Smooth muscle cell (in vitro differentiated cells): ENCODE results near the gene RASSF5. TPM values are rescaled to one million over a fixed set of nuclear protein-coding genes. Genes with fewer than 3 reads are reported as not detected.
"Not testable (repeated sequence)": the region's sequence is repeated elsewhere in the genome, so short reads cannot be mapped to it uniquely, and the experiment has no call there.

ENCODE experiments used
- DNase-seq: peaks from one replicate; lab custom pipeline; 2025; ENCODE audit not compliant: unreplicated experiment; lab: John Stamatoyannopoulos, UW
- H2AFZ ChIP-seq: fragments of 200-600 bp; sonication (generic); 2 replicates; pipeline ENCODE4 v1.6.0; 2016; ENCODE audit warnings: antibody characterized with exemption, low read depth, mild to moderate bottlenecking
- H3F3A ChIP-seq: fragments of 200-600 bp; sonication (generic); 2 replicates; pipeline ENCODE4 v1.6.0; 2017; ENCODE audit warnings: antibody characterized with exemption, low read depth
- H3K27ac ChIP-seq: fragments of 200-600 bp; sonication (generic); 2 replicates; pipeline ENCODE4 v1.5.1; 2016; ENCODE audit warnings: low read depth, mild to moderate bottlenecking
- H3K27me3 ChIP-seq: fragments of 200-600 bp; sonication (generic); 2 replicates; pipeline ENCODE4 v1.6.1; 2016; ENCODE audit warnings: low read depth, mild to moderate bottlenecking
- H3K36me3 ChIP-seq: fragments of 200-600 bp; sonication (generic); 2 replicates; pipeline ENCODE4 v1.5.1; 2016; ENCODE audit warnings: low read depth
- H3K4me1 ChIP-seq: fragments of 200-600 bp; sonication (generic); 2 replicates; pipeline ENCODE4 v1.5.1; 2016; ENCODE audit warnings: low read depth
- H3K4me2 ChIP-seq: fragments of 200-600 bp; sonication (generic); 2 replicates; pipeline ENCODE4 v1.6.0; 2016; ENCODE audit warnings: mild to moderate bottlenecking
- H3K4me3 ChIP-seq: fragments of 200-600 bp; sonication (generic); 2 replicates; pipeline ENCODE4 v1.5.1; 2016; ENCODE audit warnings: mild to moderate bottlenecking
- H3K79me2 ChIP-seq: fragments of 200-600 bp; sonication (generic); 2 replicates; pipeline ENCODE4 v1.6.0; 2016; ENCODE audit warnings: low read depth, mild to moderate bottlenecking
- H3K9ac ChIP-seq: fragments of 200-600 bp; sonication (generic); 2 replicates; pipeline ENCODE4 v1.6.0; 2016; ENCODE audit warnings: low read depth
- H3K9me3 ChIP-seq: fragments of 200-600 bp; sonication (generic); replicated peaks from 2 replicates; pipeline ENCODE4 v1.5.1; 2016; ENCODE audit warnings: low read depth
- H4K20me1 ChIP-seq: fragments of 200-600 bp; sonication (generic); 2 replicates; pipeline ENCODE4 v1.6.0; 2016; ENCODE audit warnings: low read depth
- WGBS: methylation state at CpG from one replicate; pipeline ENCODE4 v1.1.7; 2016; ENCODE audit warnings: low lambda C conversion rate; 5-methylcytosine and 5-hydroxymethylcytosine counted together
- polyA plus RNA-seq: library from polyadenylated mRNA; unstranded; fragments of >200 nt; fragmentation: Nextera tagmentation; extraction: Ambion mirVana; gene quantifications from 2 replicates; pipeline ENCODE4 v1.2.1, GENCODE V29; 2016
- total RNA-seq: library from RNA; depleted of rRNA; stranded (reverse); fragments of >200 nt; gene quantifications from 2 replicates; pipeline ENCODE4 v1.2.3, GENCODE V29; 2014
- TF ChIP-seq, protein P1 (sequence below): fragments of 200-600 bp; sonication (generic); IDR thresholded peaks from 2 replicates; pipeline ENCODE4 v1.5.1; 2017; ENCODE audit warnings: borderline replicate concordance, mild to moderate bottlenecking, antibody characterized with exemption; ENCODE audit not compliant: insufficient read depth, poor library complexity, severe bottlenecking

The RASSF5 gene
- total and polyA plus RNA-seq, 2 experiments from 2014 or later = 2.6 to 3.3 TPM

DNA sequence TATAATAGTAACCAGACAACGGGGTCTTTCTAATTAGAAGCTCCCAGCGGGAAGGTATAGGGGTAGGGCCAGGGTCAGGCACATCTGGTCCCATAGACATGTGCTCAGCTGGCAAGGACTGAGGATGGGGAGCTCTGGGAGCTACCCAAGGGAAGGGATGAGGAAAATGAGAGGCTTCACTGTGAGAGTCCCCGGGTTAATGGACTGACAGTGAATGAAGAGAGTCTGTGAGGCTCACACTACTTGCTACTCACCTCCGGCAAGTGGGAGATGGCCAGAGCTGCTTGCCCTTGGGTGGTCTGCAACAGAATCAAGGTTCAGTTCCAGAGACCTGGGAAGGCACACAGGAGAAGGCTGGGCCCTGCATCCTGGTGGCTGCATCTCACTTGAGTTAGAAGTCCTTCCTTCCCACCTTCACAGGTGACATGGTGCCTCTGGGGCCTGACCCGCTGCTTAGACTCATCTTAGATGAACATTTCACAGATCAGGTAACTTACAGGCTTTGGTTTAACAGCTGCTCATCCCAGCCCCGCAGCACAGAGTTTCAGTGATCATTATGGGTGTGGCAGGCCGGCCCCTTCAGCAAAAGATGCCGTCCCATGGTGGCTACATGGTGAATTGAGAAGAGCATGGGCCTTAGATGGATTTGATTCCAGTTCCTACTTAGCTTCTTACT, 73.2 kb downstream of the RASSF5 start:
- peak overlapping the region; percentile 67 for H3K9ac ChIP-seq
- H3K27me3 ChIP-seq = no peaks in the 10 kb centered on the region
- H3K27ac ChIP-seq = peak overlapping the region; percentile 94
- no peak overlapping the region for H2AFZ ChIP-seq
- H4K20me1 ChIP-seq = no peaks in the 10 kb centered on the region
- no peaks in the 10 kb centered on the region for H3K36me3 ChIP-seq
- no peaks in the 10 kb centered on the region for H3F3A ChIP-seq
- TF ChIP-seq, protein P1, sequence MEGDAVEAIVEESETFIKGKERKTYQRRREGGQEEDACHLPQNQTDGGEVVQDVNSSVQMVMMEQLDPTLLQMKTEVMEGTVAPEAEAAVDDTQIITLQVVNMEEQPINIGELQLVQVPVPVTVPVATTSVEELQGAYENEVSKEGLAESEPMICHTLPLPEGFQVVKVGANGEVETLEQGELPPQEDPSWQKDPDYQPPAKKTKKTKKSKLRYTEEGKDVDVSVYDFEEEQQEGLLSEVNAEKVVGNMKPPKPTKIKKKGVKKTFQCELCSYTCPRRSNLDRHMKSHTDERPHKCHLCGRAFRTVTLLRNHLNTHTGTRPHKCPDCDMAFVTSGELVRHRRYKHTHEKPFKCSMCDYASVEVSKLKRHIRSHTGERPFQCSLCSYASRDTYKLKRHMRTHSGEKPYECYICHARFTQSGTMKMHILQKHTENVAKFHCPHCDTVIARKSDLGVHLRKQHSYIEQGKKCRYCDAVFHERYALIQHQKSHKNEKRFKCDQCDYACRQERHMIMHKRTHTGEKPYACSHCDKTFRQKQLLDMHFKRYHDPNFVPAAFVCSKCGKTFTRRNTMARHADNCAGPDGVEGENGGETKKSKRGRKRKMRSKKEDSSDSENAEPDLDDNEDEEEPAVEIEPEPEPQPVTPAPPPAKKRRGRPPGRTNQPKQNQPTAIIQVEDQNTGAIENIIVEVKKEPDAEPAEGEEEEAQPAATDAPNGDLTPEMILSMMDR = no peak
- H3K9me3 ChIP-seq = no peaks in the 10 kb centered on the region
- H3K4me2 ChIP-seq = peak overlapping the region; percentile 62
- 96% methylated on average over 8 of the region's 8 CpGs for whole genome bisulfite sequencing
- no peaks in the 10 kb centered on the region for H3K4me1 ChIP-seq
- DNase-seq = no peak
- no peak overlapping the region for H3K4me3 ChIP-seq
- no peaks in the 10 kb centered on the region for H3K79me2 ChIP-seq

DNA sequence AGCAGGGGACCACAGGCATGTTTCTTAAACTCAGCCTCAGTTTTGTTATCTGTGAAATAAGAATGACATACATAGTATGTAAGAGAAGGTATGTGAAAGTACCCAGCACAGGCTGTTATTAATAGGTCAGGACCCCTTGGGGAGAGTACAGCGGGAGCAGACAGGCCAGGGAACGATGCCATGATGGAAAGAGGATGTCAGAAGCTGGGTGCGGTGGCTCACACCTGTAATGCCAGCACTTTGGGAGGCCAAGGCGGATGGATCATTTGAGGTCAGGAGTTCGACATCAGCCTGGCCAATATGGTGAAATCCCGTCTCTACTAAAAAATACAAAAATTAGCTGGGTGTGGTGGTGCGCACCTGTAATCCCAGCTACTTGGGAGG, 73.8 kb downstream of the RASSF5 start:
- not testable (repeated sequence) for H3K36me3 ChIP-seq, H4K20me1 ChIP-seq, H3K4me1 ChIP-seq, H3K4me2 ChIP-seq, H3K4me3 ChIP-seq, H3K27me3 ChIP-seq, H3K79me2 ChIP-seq, DNase-seq, H2AFZ ChIP-seq, H3F3A ChIP-seq, H3K9me3 ChIP-seq
- 82% methylated on average over 7 of the region's 7 CpGs for WGBS
- H3K9ac ChIP-seq = peak overlapping the region; percentile 67
- H3K27ac ChIP-seq = peak overlapping the region; percentile 94

DNA sequence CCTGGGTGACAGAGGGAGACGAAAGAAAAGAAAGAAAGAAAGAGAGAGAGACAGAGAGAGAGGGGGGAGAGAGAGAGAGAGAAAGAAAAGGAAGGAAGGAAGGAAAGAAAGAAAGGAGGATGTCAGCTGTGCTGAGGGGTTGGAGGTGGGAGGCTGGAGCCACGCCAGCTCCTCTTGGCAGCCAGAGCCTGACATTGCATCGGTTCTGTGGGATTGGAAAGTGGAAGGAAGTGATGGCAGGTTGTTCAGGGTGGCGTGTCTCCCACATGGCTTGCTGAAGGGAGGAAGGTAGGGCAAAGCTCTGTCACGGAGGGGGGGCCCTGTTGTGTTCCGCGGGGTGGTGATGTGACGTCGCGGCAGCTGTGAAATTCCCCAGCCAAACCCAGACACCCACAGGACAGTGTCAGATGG, 74.2 kb downstream of the RASSF5 start:
- H3K36me3 ChIP-seq = no peaks in the 10 kb centered on the region
- no peaks in the 10 kb centered on the region for H3F3A ChIP-seq
- no peak overlapping the region for H3K27ac ChIP-seq
- H3K4me3 ChIP-seq = no peak overlapping the region
- H3K4me2 ChIP-seq = no peak overlapping the region
- DNase-seq = no peak
- no peaks in the 10 kb centered on the region for H3K9me3 ChIP-seq
- no peaks in the 10 kb centered on the region for H3K27me3 ChIP-seq
- no peaks in the 10 kb centered on the region for H3K79me2 ChIP-seq
- TF ChIP-seq, protein P1 = no peak
- H2AFZ ChIP-seq = no peak overlapping the region
- H4K20me1 ChIP-seq = no peaks in the 10 kb centered on the region
- H3K4me1 ChIP-seq = no peaks in the 10 kb centered on the region
- no peak overlapping the region for H3K9ac ChIP-seq
- 88% methylated on average over 10 of the region's 10 CpGs for WGBS

DNA sequence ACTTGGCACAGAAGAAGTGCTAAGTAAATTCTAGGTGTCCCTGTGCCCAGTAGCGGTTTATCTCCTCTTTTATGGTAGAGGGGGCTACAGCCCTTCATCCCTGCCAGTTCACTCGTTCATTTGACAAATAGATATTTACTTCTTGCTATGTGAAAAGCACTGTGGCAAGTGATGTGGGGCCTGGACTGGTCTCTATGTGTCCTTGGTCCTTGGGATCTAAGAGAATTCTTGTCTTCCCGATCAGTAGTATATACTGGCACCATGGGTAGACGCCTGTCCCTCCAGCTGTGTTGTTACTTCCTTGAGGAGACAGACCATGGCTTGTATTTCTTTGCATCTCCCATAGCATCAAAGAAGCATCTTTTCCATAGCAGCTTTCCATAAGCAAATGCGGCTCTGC, 75.2 kb downstream of the RASSF5 start:
- H3K9ac ChIP-seq = no peak overlapping the region
- no peak overlapping the region for H2AFZ ChIP-seq
- H3K9me3 ChIP-seq = no peaks in the 10 kb centered on the region
- no peak overlapping the region for H3K27ac ChIP-seq
- H3K79me2 ChIP-seq = no peaks in the 10 kb centered on the region
- no peak overlapping the region for H3K4me3 ChIP-seq
- H3K36me3 ChIP-seq = no peaks in the 10 kb centered on the region
- TF ChIP-seq, protein P1 = no peak
- no peaks in the 10 kb centered on the region for H3K27me3 ChIP-seq
- DNase-seq = no peak
- H3K4me2 ChIP-seq = no peak overlapping the region
- H3F3A ChIP-seq = no peaks in the 10 kb centered on the region
- no peaks in the 10 kb centered on the region for H4K20me1 ChIP-seq
- WGBS = 88% methylated on average over 5 of the region's 5 CpGs
- H3K4me1 ChIP-seq = peaks cover 4% of the 10 kb centered on the region
